ENCODE measurements around the gene MRGPRX4. TPM values are rescaled to one million over a fixed set of nuclear protein-coding genes. Genes with fewer than 3 reads are reported as not detected.

The MRGPRX4 gene
- total RNA-seq, 2 experiments from 2014 or later = not detected

Other genes with a start within 250 kb of the MRGPRX4 start
- 10 to 100 TPM; 30.4 to 38.8 TPM for gene SERGEF, start 159.8 kb upstream of the MRGPRX4 start, total RNA-seq
- gene TPH1, start 126.6 kb upstream of the MRGPRX4 start, total RNA-seq = under 1 TPM; 0.26 to 0.40 TPM
- gene SAAL1, start 66.8 kb upstream of the MRGPRX4 start, total RNA-seq = 10 to 100 TPM; 30.0 to 35.3 TPM
- gene MRGPRX3, start 40.3 kb upstream of the MRGPRX4 start, total RNA-seq = not detected
- gene SAA4, start 64.0 kb downstream of the MRGPRX4 start, total RNA-seq = not detected
- not detected for gene SAA2, start 75.8 kb downstream of the MRGPRX4 start, total RNA-seq
- gene SAA1, start 93.4 kb downstream of the MRGPRX4 start, total RNA-seq = not detected
- gene HPS5, start 149.3 kb downstream of the MRGPRX4 start, total RNA-seq = 10 to 100 TPM; 19.3 to 19.8 TPM
- gene GTF2H1, start 149.7 kb downstream of the MRGPRX4 start, total RNA-seq = 10 to 100 TPM; 40.0 to 47.7 TPM
- gene LDHA, start 221.7 kb downstream of the MRGPRX4 start, total RNA-seq = 1,000 to 10,000 TPM in 1 of 2 experiments, 100 to 1,000 TPM in 1; 826 to 1,022 TPM
- gene LDHC, start 239.5 kb downstream of the MRGPRX4 start, total RNA-seq = under 1 TPM in 1 of 2 experiments, not detected in 1; 0.16 TPM